Testis (tissue), 2 donors: ENCODE results near the gene MMP11.

Experiments used
- POLR2A ChIP-seq: fragments of 450-650 bp; IDR thresholded peaks from one replicate; pipeline ENCODE4 v1.6.1; 2017; ENCODE audit warnings: antibody characterized with exemption, mild to moderate bottlenecking, moderate library complexity
- TF ChIP-seq, protein P1 (sequence below), 3 experiments: fragments of 450-650 bp in 2 of 3; fragments of 200-600 bp in 1 of 3; sonication (generic) in 1 of 3; IDR thresholded peaks; one replicate each; pipeline ENCODE4 v1.5.1; 2016 to 2019; ENCODE audit warnings: antibody characterized with exemption in 3 of 3, mild to moderate bottlenecking in 2 of 3, moderate library complexity in 1 of 3

DNA sequence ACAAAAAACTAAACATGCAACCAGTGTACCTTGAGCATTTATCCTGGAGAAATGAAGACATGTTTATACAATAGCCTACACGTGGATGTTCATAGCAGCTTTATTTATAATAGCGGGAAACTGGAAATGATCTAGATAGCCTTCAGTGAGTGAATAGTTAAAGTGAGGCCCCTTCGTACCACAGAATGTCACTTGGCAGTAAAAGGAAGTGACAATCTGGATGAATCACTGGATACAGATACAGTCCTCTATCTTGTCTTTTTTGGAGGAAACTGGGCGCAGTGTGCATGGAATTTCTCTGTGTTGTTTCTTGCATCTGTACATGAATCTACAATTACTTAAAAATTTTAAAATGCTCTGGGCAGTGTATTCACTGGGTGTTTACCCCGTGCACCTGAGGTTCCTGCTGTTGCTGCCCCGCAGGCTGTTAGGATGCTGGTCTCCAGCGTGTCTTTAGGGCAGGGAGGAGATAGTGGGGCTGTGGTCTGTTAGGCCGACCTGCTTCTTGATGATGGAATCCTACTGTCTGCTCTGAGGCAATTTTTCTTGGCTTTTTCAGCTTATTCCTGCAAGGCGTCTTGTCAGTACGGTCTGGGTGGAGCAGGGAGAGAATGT is 43.0 kb downstream of the MMP11 start:
- TF ChIP-seq, protein P1, sequence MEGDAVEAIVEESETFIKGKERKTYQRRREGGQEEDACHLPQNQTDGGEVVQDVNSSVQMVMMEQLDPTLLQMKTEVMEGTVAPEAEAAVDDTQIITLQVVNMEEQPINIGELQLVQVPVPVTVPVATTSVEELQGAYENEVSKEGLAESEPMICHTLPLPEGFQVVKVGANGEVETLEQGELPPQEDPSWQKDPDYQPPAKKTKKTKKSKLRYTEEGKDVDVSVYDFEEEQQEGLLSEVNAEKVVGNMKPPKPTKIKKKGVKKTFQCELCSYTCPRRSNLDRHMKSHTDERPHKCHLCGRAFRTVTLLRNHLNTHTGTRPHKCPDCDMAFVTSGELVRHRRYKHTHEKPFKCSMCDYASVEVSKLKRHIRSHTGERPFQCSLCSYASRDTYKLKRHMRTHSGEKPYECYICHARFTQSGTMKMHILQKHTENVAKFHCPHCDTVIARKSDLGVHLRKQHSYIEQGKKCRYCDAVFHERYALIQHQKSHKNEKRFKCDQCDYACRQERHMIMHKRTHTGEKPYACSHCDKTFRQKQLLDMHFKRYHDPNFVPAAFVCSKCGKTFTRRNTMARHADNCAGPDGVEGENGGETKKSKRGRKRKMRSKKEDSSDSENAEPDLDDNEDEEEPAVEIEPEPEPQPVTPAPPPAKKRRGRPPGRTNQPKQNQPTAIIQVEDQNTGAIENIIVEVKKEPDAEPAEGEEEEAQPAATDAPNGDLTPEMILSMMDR (IDR thresholded peaks at IDR 0.05): no peak
- no peak for TF ChIP-seq POLR2A
